LHCN-M2 (cell line): Measurements from ENCODE around the gene NCK2. TPM values are rescaled to one million over a fixed set of nuclear protein-coding genes. Genes with fewer than 3 reads are reported as not detected.
"Not testable (repeated sequence)": the region's sequence is repeated elsewhere in the genome, so short reads cannot be mapped to it uniquely, and the experiment has no call there.

ENCODE experiments used
- DNase-seq: peaks from one replicate; pipeline ENCODE4 v3.0.0-alpha.2; 2012; ENCODE audit warnings: low read depth
- total RNA-seq: library from RNA; depleted of rRNA; stranded (reverse); fragments of >200 nt; gene quantifications from 2 replicates; pipeline ENCODE4 v1.2.3, GENCODE V29; 2014

NCK2 gene
- total RNA-seq, 1 experiment from 2014 or later, result 25.0 TPM

DNA sequence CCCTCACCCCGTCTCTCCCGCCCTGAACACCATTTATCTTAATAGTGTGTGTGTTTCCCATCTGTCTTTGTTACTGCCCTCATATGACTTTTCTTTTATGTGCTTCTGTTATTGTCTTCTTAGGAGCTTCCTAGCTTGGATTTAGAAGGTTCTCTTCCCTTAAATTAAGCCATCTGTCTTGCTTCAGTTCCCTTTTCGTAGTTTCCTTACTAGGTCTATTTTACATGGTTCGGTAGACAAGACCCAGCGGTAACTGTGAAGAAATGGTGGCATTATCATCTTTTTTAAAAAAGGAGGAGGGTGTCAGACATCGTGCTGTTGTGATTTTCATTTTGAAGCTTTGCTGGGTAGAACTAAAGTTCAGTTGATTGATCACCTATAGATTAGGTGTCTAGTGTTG lies 10.3 kb downstream of the NCK2 start:
- DNase-seq, result no peak

DNA sequence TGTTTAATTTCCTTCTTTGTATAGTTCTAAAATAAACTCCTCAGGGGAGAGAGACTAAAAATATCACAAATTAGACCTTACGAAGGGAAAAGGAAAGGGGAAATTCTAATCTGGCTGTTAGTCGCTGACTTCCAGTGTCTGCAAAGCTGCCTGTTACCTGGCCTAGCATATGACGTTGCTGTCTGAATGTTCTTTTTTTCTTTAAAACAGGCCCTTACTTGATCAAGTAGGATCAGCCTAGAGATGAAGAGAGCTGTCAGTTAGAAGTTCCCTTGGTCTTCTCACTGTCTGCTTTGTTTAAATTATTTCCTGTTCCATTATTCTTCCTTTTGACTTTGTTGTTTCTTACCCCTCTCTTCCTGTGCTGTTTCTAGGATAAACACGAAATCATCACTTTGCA lies 11.2 kb downstream of the NCK2 start:
- no peak for DNase-seq

DNA sequence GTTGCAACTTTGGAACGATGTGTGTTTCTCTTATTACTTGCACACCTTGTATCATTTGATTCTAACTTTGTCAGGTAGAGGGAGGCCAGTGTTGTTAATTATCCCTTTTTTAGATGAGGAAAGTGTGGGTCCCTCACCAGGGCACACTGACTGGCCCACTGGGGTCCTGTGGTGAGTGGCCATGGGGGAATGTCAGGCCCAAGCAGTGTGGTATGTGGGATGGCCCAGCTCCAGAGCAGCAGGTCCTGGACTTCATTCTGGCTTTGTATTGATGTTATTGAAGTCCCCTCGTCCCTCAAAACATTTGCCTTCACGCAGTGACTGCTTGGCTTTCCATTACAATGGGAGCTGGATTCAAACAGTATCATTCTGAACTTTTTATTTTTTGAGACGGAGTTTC lies 11.7 kb downstream of the NCK2 start:
- no peak for DNase-seq

DNA sequence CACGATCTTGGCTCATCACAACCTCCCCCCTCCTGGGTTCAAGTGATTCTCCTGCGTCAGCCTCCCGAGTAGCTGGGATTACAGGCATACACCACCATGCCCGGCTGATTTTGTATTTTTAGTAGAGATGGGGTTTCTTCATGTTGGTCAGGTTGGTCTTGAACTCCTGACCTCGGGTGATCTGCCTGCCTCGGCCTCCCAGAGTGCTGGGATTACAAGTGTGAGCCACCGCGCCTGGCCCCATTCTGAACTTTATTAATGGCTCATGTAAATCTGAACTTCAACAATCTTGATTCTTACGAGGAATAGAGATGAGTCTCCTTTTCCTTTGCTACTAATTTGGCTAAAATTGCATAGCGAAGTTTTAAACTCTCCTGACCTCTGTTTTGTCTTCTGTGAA lies 12.2 kb downstream of the NCK2 start:
- not testable (repeated sequence) for DNase-seq

DNA sequence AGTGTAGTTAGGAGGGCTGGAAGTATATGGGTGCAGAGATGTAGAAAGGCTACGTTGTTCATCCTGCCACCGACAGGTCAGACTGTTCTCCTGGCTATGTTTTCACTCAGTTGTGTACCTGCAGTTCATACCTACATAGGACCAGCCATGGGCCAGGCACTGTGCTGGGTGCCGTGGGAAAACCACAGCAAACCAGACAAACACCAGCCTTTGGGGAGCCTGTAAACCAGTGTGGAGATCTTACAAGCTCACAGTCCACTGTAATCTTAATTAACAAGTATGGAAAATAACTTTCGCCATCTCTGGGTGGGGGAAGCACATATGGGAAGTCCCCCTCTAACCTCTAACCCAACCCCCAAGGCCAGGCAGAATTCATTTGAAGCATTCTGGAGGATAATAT lies 12.7 kb downstream of the NCK2 start:
- no peak for DNase-seq

DNA sequence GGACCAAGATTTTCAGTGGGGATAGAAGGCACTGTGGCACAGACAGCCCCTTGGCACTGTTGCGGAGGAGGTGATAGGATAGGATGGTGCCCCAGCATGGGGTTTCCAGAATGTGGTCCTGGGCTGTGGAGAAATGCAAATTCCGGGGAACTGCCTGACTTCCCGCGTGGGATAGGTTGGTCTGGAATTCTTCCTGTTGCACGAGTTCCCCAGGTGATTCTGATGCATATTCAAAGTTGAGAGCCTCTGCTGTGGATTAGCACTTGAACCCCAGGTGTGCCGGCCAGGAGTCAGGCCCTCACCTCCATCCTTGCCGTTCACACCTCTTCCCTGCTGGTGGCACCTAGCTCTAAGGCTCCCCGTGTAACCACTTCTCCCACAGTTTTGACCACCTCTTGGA lies 15.5 kb downstream of the NCK2 start:
- DNase-seq, result no peak

DNA sequence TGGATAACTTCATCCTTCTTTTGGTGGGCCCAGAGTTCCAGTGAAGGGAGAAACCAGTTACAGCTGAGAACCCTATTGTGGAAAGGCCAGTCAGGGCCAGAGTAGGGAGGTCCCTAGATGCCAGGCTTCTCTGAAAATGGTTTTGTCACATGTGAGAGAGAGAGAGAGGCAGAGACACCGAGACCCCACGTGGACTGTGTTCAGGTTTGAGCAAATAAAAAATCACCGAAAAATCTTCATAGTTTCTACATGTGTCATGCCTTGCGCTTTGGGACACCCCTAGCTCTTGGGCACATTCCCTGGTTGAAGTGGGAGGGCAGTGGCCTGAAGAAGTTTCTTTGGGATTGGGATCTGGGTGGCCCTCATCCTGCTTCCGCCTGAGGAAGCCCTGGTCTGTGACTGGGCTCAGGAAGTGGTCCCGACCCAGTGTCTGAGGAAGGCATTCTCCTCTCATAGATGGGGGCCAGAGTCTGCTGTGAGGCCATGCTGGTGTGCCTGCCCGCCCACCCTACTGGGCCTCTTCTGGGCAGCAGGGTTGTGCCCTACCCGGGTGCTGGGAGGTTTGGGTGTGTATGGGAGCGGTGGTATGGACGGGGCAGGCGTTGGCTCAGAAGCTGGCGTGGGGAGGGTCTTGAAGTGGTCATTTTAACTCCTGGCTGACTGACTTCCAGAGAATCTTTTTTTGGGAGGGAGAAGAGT lies 16.1 kb downstream of the NCK2 start:
- no peak for DNase-seq

DNA sequence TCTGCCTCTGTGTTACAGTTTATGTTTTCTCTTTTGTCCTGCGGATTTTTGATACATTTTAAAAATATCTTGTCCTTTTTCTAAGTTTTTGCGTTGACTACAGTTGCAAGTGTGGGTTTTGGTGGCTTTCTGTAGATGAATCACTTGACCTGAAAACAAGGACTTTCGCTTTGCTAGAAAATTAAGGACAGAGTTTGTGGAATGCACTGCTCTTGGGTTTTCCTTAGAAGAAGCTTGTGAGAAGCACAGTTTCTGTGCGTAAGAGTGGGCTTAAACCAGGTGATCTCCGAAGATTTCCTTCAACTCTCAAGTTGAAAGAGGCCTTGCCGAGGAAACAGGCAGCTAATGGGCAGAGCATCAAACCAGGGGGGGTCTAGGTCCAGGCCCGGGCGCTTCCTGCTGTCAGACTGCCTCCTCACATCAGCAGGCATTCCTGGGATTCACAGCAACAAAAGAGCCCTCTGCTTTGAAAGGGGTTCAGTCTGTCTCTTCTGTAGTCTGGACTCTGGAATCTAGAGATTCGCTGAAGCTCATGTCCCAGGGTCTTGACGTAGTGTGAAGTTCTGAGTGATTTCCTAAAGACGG lies 17.3 kb downstream of the NCK2 start:
- DNase-seq, result no peak

DNA sequence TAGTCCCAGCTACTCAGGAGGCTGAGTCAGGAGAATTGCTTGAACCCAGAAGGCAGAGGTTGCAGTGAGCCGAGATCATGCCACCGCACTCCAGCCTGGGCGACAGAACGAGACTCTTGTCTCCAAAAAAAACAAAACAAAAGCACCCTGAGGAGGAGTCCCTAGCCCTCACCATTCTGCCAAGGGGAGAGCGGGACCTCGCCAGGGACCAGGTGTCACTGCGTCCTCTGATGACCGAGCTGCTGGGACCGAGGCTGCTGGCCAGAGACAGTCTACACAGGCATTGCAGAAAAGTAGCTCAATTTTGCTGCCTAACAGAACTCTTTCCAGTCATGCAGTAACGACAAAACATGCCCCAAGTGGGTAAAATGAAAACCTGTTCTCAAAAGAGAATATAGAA lies 18.4 kb downstream of the NCK2 start:
- no peak for DNase-seq

DNA sequence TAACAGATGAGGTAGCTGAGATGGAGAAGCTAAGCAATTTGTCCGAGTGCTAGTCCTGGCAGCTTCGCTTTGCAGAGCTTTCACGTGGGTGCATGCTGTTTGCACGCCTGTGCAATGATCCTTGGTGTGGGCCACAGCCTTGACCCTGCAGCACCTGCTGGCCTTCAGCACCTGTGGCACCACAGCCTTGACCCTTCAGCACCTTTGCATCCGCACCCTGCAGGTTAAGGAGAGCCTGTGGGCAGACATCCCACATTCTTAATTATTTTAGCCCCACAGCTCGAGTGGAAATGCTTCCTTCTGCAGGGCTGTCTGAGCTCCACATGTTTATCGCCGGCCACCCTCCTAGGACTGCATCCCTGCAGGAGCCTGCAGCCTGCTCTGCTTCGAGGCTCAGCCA lies 19.3 kb downstream of the NCK2 start:
- no peak for DNase-seq

DNA sequence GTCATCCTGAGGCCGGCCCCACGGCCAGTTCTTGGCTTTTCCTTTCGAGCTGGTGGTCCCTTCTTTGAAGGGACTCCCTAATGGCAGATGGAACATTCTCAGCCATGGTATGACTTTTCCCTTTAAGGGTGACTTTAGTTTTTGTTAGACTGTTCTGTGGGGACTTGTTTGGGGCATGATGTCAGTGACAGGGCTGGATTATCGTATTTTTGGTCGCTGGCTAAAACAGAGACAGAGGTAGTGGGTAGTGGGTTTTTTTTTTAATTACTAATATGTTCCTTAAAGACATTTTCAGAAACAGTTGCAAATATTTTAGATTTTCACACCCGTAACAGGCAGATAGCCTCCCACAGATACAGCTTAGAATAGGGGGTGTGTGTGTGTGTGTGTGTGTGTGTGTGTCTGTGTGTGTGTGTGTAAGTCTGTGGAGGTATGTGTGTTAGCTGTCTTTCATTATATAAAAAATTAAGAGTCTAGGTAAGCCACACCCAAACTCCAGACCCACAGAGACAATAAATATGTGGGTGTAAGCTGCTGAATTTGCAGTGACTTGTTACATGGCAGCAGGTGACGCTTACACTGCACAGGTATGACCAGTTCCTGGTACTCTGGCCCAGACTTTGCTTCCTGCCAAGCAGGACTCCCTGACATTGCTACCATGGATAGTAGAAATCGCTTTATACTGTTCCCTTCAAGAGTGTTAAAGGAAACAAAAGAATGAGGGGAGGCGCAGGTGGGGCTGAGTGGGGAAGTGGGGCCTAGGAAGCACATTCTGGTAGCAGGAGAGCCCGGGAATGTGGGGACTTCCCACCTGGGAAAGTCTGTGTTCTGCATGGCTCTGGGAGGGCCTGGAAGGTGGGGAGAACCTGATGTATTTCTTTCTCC lies 20.9 kb downstream of the NCK2 start:
- DNase-seq, result no peak

DNA sequence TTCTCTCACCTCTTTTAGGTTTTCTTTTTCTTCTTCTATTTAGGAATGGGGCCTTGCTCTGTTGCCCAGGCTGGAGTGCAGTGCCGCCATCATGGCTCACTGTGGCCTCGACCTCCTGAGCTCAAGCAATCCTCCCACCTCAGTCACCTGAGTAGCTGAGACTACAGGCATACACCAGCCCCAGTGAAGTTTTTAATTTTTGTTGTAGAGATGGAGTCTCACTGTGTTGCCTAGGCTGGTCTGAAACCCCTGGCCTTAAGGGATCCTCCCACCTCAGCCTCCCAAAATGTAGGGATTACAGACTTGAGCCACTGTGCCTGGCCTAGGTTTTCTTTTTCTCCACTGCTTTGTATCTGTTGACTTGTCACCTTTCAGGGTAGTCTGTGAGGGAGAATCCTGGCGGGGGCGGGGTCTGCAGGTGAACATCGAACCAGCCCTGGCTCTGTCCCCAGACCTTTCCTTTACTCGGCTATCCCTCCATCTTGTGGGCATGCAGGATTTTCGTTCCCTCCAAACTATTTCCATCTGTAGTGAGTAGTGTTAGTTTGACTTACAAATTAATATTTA lies 21.7 kb downstream of the NCK2 start:
- no peak for DNase-seq

DNA sequence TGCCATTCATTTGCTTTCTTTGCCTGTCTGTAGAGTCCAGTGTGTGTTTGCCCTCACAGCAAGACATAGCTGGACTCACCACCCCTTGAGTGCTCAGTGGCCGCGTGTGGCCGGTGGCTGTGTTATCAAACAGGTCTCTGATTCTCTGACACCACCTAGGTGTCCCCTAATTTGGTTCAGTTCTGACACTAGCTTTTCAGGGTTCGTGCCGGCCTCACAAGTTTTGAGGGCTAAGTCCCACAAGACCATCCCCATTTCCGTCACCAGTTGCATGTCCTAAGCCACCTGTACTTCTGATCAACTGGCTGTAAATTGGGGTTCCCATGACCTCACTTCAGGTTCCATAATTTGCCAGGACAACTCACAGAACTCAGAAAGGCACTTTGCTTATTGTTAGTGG lies 23.5 kb downstream of the NCK2 start:
- no peak for DNase-seq

DNA sequence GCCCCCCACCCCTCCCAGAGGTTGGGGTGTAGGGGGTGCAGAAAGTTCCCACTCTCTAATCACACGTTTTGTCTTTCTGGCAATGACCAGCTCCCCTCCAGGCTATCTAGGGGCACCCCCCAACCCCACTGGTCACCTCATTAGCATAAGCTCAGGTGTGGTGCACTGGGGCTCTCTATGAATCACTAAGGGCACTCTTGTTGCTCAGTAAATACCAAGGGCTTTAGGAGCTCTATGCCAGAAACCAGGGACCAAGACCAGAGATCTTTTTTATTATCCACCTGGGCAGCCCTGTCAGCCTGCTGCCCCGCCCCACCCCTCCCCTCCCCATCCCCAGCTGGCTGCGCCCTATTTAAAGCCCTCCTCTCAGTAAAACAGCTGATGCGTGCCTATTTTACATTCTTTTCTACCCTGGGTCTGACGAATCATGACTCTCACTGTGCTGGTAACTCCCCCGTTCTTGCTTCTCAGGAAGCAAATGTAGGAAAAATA lies 24.3 kb downstream of the NCK2 start:
- DNase-seq, result peak; percentile 44

DNA sequence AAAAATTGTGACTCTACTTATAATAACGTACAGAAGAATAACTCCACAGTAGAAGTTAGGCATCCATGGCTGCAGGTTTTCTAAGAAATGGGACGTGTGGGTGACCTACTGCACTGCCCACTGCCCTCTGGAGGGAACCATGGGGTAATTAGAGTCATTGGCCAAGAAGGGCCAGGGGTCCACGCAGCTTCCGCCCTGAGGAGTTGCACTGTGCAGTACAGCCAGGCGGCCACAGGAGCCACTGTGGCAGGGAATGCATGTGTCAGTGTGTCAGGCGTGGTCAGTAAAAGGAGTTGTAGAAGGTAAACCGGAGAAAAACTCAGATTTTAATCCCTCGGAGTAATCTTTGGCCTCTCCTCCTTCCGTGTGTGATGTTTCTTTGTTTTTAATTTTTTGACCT lies 24.8 kb downstream of the NCK2 start:
- DNase-seq, result no peak

DNA sequence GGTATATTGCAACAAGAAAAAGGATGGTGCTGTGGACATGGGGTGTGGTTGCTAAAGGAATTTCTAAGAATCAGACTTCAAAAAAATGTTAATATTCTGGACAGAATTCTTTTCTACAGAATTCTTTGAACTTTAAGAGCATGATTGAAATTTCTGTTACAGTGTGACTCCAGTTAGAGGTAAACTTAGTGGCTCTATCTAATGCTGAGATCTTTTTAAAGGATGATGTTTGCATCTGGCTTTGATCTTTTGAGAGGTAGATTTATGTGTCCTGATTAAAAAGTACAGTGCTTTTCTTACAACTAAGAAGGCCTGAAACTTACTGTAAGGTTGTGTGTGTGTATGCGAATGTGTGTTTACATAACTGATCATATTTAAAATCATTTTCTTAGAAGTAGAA lies 25.4 kb downstream of the NCK2 start:
- DNase-seq, result no peak

DNA sequence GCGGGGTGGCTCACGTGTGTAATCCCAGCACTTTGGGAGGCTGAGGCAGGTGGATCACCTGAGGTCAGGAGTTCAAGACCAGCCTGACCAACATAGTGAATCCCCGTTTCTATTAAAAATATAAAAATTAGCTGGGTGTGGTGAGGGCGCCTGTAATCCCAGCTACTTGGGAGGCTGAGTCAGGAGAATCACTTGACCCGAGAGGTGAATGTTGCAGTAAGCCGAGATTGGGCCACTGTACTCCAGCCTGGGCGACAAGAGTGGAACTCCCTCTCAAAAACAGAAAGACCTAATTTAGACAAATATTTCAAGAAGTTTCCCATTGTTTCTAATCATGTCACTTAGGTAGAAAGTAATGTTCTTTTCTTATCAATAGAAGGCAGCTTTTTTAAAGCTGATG lies 26.6 kb downstream of the NCK2 start:
- DNase-seq, result not testable (repeated sequence)

DNA sequence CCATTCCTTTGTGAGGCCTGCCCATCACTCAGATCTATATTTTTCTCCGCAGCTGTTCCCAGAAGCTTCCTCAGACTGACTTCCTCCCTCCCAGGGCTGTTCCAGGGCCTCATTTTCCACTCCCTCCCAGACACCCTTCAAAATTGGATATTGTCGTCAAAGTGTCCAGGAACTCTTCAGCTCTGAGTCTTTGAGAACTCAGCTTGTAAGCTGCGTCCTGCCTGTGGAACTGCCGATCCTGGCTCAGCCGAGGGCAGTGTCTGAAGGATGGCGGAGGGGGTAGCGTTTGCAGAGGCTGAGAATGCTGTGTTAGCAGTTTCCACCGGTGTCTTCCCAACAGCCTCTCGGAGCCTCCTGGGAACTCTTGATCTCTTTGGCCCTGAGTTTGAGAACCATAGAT lies 27.1 kb downstream of the NCK2 start:
- DNase-seq, result no peak

DNA sequence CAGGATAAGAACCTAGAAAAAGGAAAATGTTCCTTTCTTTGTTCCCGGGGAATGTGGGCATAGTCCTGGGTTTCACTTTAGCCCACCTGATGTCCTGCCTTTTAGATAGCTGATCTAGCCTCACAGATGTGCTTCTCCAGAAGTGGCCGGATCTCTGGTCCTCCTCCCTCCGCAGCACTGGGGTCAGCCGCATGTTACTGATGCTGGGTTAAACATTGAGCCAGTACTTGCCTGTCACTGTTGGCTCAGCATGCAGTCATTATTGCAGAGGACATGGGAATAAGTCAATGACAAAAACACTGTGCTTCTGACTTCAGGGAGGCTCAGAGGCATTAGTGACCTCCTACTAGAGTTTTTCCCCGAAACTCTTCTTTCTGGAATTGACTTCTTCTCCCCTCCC lies 27.6 kb downstream of the NCK2 start:
- DNase-seq, result no peak

DNA sequence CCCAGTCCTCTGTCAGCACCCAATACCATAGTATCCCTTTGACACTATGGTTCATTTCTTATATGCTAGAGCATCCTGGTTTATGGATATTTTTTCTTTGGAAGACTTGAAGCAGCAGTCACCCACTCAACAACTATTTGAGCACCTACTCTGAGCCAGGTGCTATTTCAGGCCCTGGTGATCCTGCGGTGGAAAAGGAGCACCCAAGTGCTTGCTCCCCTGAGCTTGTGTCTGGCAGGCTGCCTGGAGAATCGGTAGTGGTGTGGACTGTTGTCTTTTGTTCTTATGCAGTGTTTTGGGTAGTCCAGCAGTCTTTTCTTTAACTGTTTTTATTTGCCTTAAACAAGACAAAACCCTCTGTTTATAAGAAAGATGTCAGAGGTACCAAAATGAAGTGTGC lies 28.9 kb downstream of the NCK2 start:
- DNase-seq, result no peak

DNA sequence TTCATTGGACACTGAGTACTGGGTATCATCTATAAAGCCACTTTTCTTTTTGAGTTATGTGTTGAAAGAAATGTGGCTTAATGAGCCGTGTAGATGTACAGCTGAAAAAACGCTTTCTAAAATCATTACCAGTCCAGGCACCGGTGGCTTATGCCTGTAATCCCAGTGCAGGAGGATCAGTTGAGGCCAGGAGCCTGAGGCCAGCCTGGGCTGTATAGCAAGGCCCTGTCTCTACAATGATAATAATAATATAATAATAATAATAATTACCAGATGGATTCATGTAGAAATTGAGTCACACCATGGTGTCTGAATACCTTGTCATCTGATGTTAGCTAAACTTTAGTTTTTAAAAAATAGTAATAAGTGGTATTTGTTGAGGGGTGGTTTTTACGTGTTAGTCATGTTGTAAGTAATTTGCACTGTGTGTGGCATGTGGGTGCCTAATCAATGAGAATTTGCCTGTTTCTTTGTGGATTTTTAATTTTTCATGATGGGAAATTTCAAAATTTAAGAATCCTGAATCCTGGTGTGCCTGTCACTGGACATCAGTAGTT lies 30.1 kb downstream of the NCK2 start:
- DNase-seq, result no peak
